Measurements from ENCODE around the gene FBXO41. TPM values are rescaled to one million over a fixed set of nuclear protein-coding genes. Genes with fewer than 3 reads are reported as not detected.

The FBXO41 gene
- total and polyA plus RNA-seq, 10 of the 15 experiments (the other 5 are each of a cell fraction or from before 2014, with no cell fraction given) = 1.9 to 38.9 (median 11.3) TPM

GRCh38 chr2:73323551-73323950, 39.3 kb upstream of the FBXO41 start:
- Histone ChIP-seq H3K4me2 (ENCODE audit: control insufficient read depth, insufficient read depth) (no peak overlapping the region), H3K27ac (ENCODE audit: control insufficient read depth, insufficient read depth) (no peak overlapping the region), H3K9ac (ENCODE audit: control insufficient read depth, insufficient read depth, low read length) (no peak overlapping the region), H3K4me3 (no peak overlapping the region), H3K9me3 (replicated peaks; ENCODE audit: control insufficient read depth, insufficient read depth, low read length) (no peaks in the 10 kb centered on the region), H3K79me2 (ENCODE audit: control insufficient read depth, insufficient read depth, low read length) (no peaks in the 10 kb centered on the region), H2AFZ (ENCODE audit: control insufficient read depth, low read depth, low read length) (no peak overlapping the region), H4K20me1 (ENCODE audit: control insufficient read depth, insufficient read depth) (no peaks in the 10 kb centered on the region), H3K27me3 (replicated peaks in 1 of 2; ENCODE audit: control insufficient read depth in 2 of 2, insufficient read depth in 2 of 2, low read length in 1 of 2) (no peaks in the 10 kb centered on the region; a peak in 1 of 4 replicates), H3K36me3 (ENCODE audit: control insufficient read depth in 2 of 2, insufficient read depth in 2 of 2, low read length in 1 of 2) (no peaks in the 10 kb centered on the region), H3K4me1 (ENCODE audit: control insufficient read depth, insufficient read depth, low read length) (no peaks in the 10 kb centered on the region)
- POLR2A ChIA-PET = no interaction called here
- CTCF ChIA-PET = no interaction called here
- no peak for TF ChIP-seq ZZZ3 (IDR thresholded peaks at IDR 0.05; ENCODE audit: control insufficient read depth, insufficient read length, low read depth)
- no peak for TF ChIP-seq NR2F1 (conservative IDR thresholded peaks at IDR 0.05)
- TF ChIP-seq ATF7 (IDR thresholded peaks at IDR 0.05; ENCODE audit: low read depth) = no peak
- TF ChIP-seq KDM1A (IDR thresholded peaks at IDR 0.05; ENCODE audit: borderline replicate concordance) = no peak
- TF ChIP-seq ETV6 (conservative IDR thresholded peaks at IDR 0.05 in 1 of 2, IDR thresholded peaks at IDR 0.05 in 1 of 2; ENCODE audit: borderline replicate concordance in 1 of 2, low read depth in 1 of 2) = no peak
- TF ChIP-seq POU2F2 (IDR thresholded peaks at IDR 0.05; ENCODE audit: borderline replicate concordance, low read depth, low read length) = no peak
- no peak for TF ChIP-seq ESRRA (IDR thresholded peaks at IDR 0.05; ENCODE audit: low read length)
- intact Hi-C loops (cut with micrococcal nuclease; ENCODE audit: unreplicated experiment) = no loop called here
- FAIRE-seq (no peak), DNase-seq (ENCODE audit: low read depth, low spot score) (no peak), ATAC-seq (no peak)
- in situ Hi-C loops (cut with MboI) = no loop called here
- SMC1A ChIA-PET (ENCODE audit: uncharacterized antibody, unreplicated experiment) = interaction anchor here (1.2 to 1.5 kb wide), 2 partner anchors 12 to 41 kb away, joined by 3 to 6 read pairs; no protein-coding TSS in a partner anchor
- BruUV-seq (replicated peaks) = no TSS peak
- RAD21 ChIA-PET (ENCODE audit: unreplicated experiment) = no interaction called here
- WGBS (ENCODE audit: insufficient coverage, insufficient replicate concordance, low lambda C conversion rate, missing lambda C conversion rate) = 28% methylated on average over 5 of the region's 5 CpGs

GRCh38 chr2:73314441-73314840, 30.2 kb upstream of the FBXO41 start:
- DNase-seq (ENCODE audit: low read depth, low spot score) = no peak
- intact Hi-C loops (cut with micrococcal nuclease; ENCODE audit: unreplicated experiment) (no loop called here), in situ Hi-C loops (cut with MboI) (no loop called here)
- 91% methylated on average over 2 of the region's 2 CpGs for WGBS (ENCODE audit: insufficient coverage, insufficient replicate concordance, low lambda C conversion rate, missing lambda C conversion rate)
- Histone ChIP-seq H2AFZ (ENCODE audit: control insufficient read depth, low read depth, low read length) (no peak overlapping the region), H3K4me1 (ENCODE audit: control insufficient read depth, insufficient read depth, low read length) (no peaks in the 10 kb centered on the region), H3K9ac (ENCODE audit: control insufficient read depth, insufficient read depth, low read length) (no peak overlapping the region), H3K36me3 (ENCODE audit: control insufficient read depth in 2 of 2, insufficient read depth in 2 of 2, low read length in 1 of 2) (no peaks in the 10 kb centered on the region), H3K27me3 (replicated peaks in 1 of 2; ENCODE audit: control insufficient read depth in 2 of 2, insufficient read depth in 2 of 2, low read length in 1 of 2) (peaks cover 0 to 1% of the 10 kb centered on the region in 2 experiments; a peak in 1 of 4 replicates), H3K9me3 (replicated peaks; ENCODE audit: control insufficient read depth, insufficient read depth, low read length) (no peaks in the 10 kb centered on the region), H4K20me1 (ENCODE audit: control insufficient read depth, insufficient read depth) (no peaks in the 10 kb centered on the region), H3K4me3 (no peak overlapping the region), H3K79me2 (ENCODE audit: control insufficient read depth, insufficient read depth, low read length) (no peaks in the 10 kb centered on the region), H3K4me2 (ENCODE audit: control insufficient read depth, insufficient read depth) (no peak overlapping the region), H3K27ac (ENCODE audit: control insufficient read depth, insufficient read depth) (no peak overlapping the region)
- RAD21 ChIA-PET (ENCODE audit: unreplicated experiment) = no interaction called here
- POLR2A ChIA-PET = no interaction called here
- CTCF ChIA-PET = no interaction called here
- no peak for TF ChIP-seq SPI1 (IDR thresholded peaks at IDR 0.05; ENCODE audit: borderline replicate concordance, insufficient read depth, low read depth, low read length)
- no peak for TF ChIP-seq SMARCA5 (IDR thresholded peaks at IDR 0.05)
- no peak for TF ChIP-seq POLR2AphosphoS2 (IDR thresholded peaks at IDR 0.05; ENCODE audit: low read depth, low read length)
- TF ChIP-seq PBX3 (IDR thresholded peaks at IDR 0.05; ENCODE audit: insufficient replicate concordance, low read depth, low read length) = no peak
- TF ChIP-seq CBX3 (IDR thresholded peaks at IDR 0.05; ENCODE audit: borderline replicate concordance, low read depth) = no peak
- TF ChIP-seq ATF7 (IDR thresholded peaks at IDR 0.05; ENCODE audit: low read depth) = no peak
- TF ChIP-seq RAD51 (IDR thresholded peaks at IDR 0.05) = no peak
- no peak for TF ChIP-seq SIN3A (IDR thresholded peaks at IDR 0.05; ENCODE audit: low read depth, low read length)
- no peak for TF ChIP-seq TCF3 (IDR thresholded peaks at IDR 0.05; ENCODE audit: borderline replicate concordance, insufficient read depth, low read depth, low read length)
- ATAC-seq = no peak
- SMC1A ChIA-PET (ENCODE audit: uncharacterized antibody, unreplicated experiment) = no interaction called here
- no peak for FAIRE-seq
- BruUV-seq (replicated peaks) = no TSS peak

Data from GM12878 (cell line).